ENCODE measurements around the gene KCNJ14.

KCNJ14 gene

GRCh38 chr19:48477067-48477685, 21.8 kb downstream of the KCNJ14 start:
- Histone ChIP-seq H4K8ac (ENCODE audit: low read length) (no peak overlapping the region), H3K9ac (ENCODE audit: low read length) (no peak overlapping the region), H2AFZ (ENCODE audit: low read depth, low read length) (no peak overlapping the region), H3K4ac (ENCODE audit: low read depth in 1 of 2, low read length in 2 of 2) (no peak overlapping the region), H3K4me2 (ENCODE audit: low read length, poor library complexity, severe bottlenecking) (no peak overlapping the region), H3K36me3 (ENCODE audit: control insufficient read depth in 1 of 2, insufficient read depth in 2 of 2, low read depth in 1 of 2, low read length in 2 of 2) (peaks cover 71 to 97% of the 10 kb centered on the region in 2 experiments), H3K4me3 (ENCODE audit: insufficient read depth in 1 of 2, low read depth in 1 of 2, low read length in 2 of 2) (no peak overlapping the region), H3K9me3 (ENCODE audit: control insufficient read depth, low read length) (no peaks in the 10 kb centered on the region), H2BK120ac (ENCODE audit: low read depth, low read length) (no peak overlapping the region), H4K91ac (ENCODE audit: low read length) (no peak overlapping the region), H3K27me3 (ENCODE audit: control insufficient read depth in 1 of 2, insufficient read depth in 1 of 2, low read length in 2 of 2) (no peaks in the 10 kb centered on the region), H3K14ac (ENCODE audit: low read length in 2 of 2) (no peak overlapping the region), H2BK5ac (ENCODE audit: low read depth, low read length, poor library complexity, severe bottlenecking) (no peak overlapping the region), H3K27ac (ENCODE audit: low read length, poor library complexity, severe bottlenecking) (no peak overlapping the region), H2AK5ac (ENCODE audit: low read length, severe bottlenecking) (no peak overlapping the region), H2BK15ac (ENCODE audit: low read depth, poor library complexity, severe bottlenecking) (no peak overlapping the region), H2BK12ac (ENCODE audit: low read length in 2 of 2) (no peak overlapping the region), H3K18ac (ENCODE audit: low read depth in 1 of 2, low read length in 2 of 2) (no peak overlapping the region), H3K79me1 (replicated peaks; ENCODE audit: low read length, poor library complexity, severe bottlenecking) (peaks cover 51% of the 10 kb centered on the region), H3K23ac (ENCODE audit: low read length in 2 of 2) (no peak overlapping the region), H3K4me1 (ENCODE audit: control insufficient read depth, insufficient read depth, low read depth, low read length) (peaks cover 12% of the 10 kb centered on the region)
- no peak for DNase-seq
- 87% methylated on average over 10 of the region's 10 CpGs for WGBS

DNA sequence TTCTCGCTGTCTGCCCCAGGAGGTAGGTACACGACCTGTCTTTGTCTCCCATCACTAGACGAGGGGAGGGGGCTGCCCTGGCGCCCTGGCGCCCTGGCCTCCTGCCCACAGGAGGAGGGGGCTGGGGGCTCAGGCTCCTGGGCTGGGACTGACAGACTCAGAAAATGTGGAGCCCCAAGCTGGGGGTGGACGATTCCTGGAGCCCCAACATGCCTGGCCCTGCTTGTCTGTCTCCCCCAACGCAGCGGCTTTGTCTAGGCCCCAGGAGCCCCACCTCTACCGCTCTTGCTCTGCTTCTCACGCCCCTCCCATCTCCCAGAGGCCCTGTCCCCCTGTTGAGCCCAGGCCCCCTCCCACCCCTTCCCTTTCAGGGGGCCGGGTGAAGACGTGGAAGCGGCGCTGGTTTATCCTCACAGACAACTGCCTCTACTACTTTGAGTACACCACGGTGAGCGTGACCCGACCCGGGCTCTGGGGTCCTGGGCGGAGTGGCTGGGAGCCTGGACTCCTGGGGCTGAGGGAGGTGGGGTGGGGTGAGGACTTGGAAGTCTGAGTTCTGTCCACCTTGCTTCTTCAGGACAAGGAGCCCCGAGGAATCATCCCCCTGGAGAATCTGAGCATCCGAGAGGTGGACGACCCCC, 22.4 kb downstream of the KCNJ14 start:
- Histone ChIP-seq H3K4me3 (ENCODE audit: insufficient read depth in 1 of 2, low read depth in 1 of 2, low read length in 2 of 2) (no peak overlapping the region), H2BK12ac (ENCODE audit: low read length in 2 of 2) (no peak overlapping the region), H3K9me3 (ENCODE audit: control insufficient read depth, low read length) (no peaks in the 10 kb centered on the region), H3K79me1 (replicated peaks; ENCODE audit: low read length, poor library complexity, severe bottlenecking) (peaks cover 46% of the 10 kb centered on the region), H3K27ac (ENCODE audit: low read length, poor library complexity, severe bottlenecking) (no peak overlapping the region), H2BK120ac (ENCODE audit: low read depth, low read length) (no peak overlapping the region), H4K91ac (ENCODE audit: low read length) (no peak overlapping the region), H3K27me3 (ENCODE audit: control insufficient read depth in 1 of 2, insufficient read depth in 1 of 2, low read length in 2 of 2) (no peaks in the 10 kb centered on the region), H3K4me2 (ENCODE audit: low read length, poor library complexity, severe bottlenecking) (no peak overlapping the region), H2BK15ac (ENCODE audit: low read depth, poor library complexity, severe bottlenecking) (no peak overlapping the region), H2AK5ac (ENCODE audit: low read length, severe bottlenecking) (no peak overlapping the region), H3K18ac (ENCODE audit: low read depth in 1 of 2, low read length in 2 of 2) (no peak overlapping the region), H3K36me3 (ENCODE audit: control insufficient read depth in 1 of 2, insufficient read depth in 2 of 2, low read depth in 1 of 2, low read length in 2 of 2) (peaks cover 65 to 91% of the 10 kb centered on the region in 2 experiments), H2BK5ac (ENCODE audit: low read depth, low read length, poor library complexity, severe bottlenecking) (no peak overlapping the region), H3K4me1 (ENCODE audit: control insufficient read depth, insufficient read depth, low read depth, low read length) (peaks cover 12% of the 10 kb centered on the region), H2AFZ (ENCODE audit: low read depth, low read length) (no peak overlapping the region), H3K4ac (ENCODE audit: low read depth in 1 of 2, low read length in 2 of 2) (no peak overlapping the region), H3K14ac (ENCODE audit: low read length in 2 of 2) (no peak overlapping the region), H3K23ac (ENCODE audit: low read length in 2 of 2) (no peak overlapping the region), H3K9ac (ENCODE audit: low read length) (no peak overlapping the region), H4K8ac (ENCODE audit: low read length) (no peak overlapping the region)
- 94% methylated on average over 21 of the region's 22 CpGs for WGBS
- no peak for DNase-seq

GRCh38 chr19:48478339-48479256, 23.2 kb downstream of the KCNJ14 start:
- peaks cover 42% of the 10 kb centered on the region for H3K79me1 ChIP-seq (replicated peaks; ENCODE audit: low read length, poor library complexity, severe bottlenecking)
- H2BK15ac ChIP-seq (ENCODE audit: low read depth, poor library complexity, severe bottlenecking) = no peak overlapping the region
- peaks cover 12% of the 10 kb centered on the region for H3K4me1 ChIP-seq (ENCODE audit: control insufficient read depth, insufficient read depth, low read depth, low read length)
- no peak overlapping the region for H3K4ac ChIP-seq (ENCODE audit: low read depth in 1 of 2, low read length in 2 of 2)
- H3K27ac ChIP-seq (ENCODE audit: low read length, poor library complexity, severe bottlenecking) = no peak overlapping the region
- H2BK120ac ChIP-seq (ENCODE audit: low read depth, low read length) = no peak overlapping the region
- no peaks in the 10 kb centered on the region for H3K9me3 ChIP-seq (ENCODE audit: control insufficient read depth, low read length)
- H3K36me3 ChIP-seq (ENCODE audit: control insufficient read depth in 1 of 2, insufficient read depth in 2 of 2, low read depth in 1 of 2, low read length in 2 of 2) = peaks cover 57 to 84% of the 10 kb centered on the region in 2 experiments
- no peak overlapping the region for H2AFZ ChIP-seq (ENCODE audit: low read depth, low read length)
- H2BK12ac ChIP-seq (ENCODE audit: low read length in 2 of 2) = no peak overlapping the region
- H4K91ac ChIP-seq (ENCODE audit: low read length) = no peak overlapping the region
- H3K9ac ChIP-seq (ENCODE audit: low read length) = no peak overlapping the region
- H3K4me3 ChIP-seq (ENCODE audit: insufficient read depth in 1 of 2, low read depth in 1 of 2, low read length in 2 of 2) = no peak overlapping the region
- H3K18ac ChIP-seq (ENCODE audit: low read depth in 1 of 2, low read length in 2 of 2) = no peak overlapping the region
- H3K14ac ChIP-seq (ENCODE audit: low read length in 2 of 2) = no peak overlapping the region
- DNase-seq = no peak
- 95% methylated on average over 28 of the region's 29 CpGs for WGBS
- H2BK5ac ChIP-seq (ENCODE audit: low read depth, low read length, poor library complexity, severe bottlenecking) = no peak overlapping the region
- H3K4me2 ChIP-seq (ENCODE audit: low read length, poor library complexity, severe bottlenecking) = no peak overlapping the region
- H3K23ac ChIP-seq (ENCODE audit: low read length in 2 of 2) = no peak overlapping the region
- H2AK5ac ChIP-seq (ENCODE audit: low read length, severe bottlenecking) = no peak overlapping the region
- H3K27me3 ChIP-seq (ENCODE audit: control insufficient read depth in 1 of 2, insufficient read depth in 1 of 2, low read length in 2 of 2) = no peaks in the 10 kb centered on the region
- H4K8ac ChIP-seq (ENCODE audit: low read length) = no peak overlapping the region

GRCh38 chr19:48479686-48480085, 24.3 kb downstream of the KCNJ14 start:
- Histone ChIP-seq H3K27me3 (ENCODE audit: control insufficient read depth in 1 of 2, insufficient read depth in 1 of 2, low read length in 2 of 2) (no peaks in the 10 kb centered on the region), H3K9ac (ENCODE audit: low read length) (peak overlapping the region; percentile 81), H3K4ac (ENCODE audit: low read depth in 1 of 2, low read length in 2 of 2) (no peak overlapping the region), H4K8ac (ENCODE audit: low read length) (no peak overlapping the region), H3K14ac (ENCODE audit: low read length in 2 of 2) (no peak overlapping the region), H2AK5ac (ENCODE audit: low read length, severe bottlenecking) (no peak overlapping the region), H3K9me3 (ENCODE audit: control insufficient read depth, low read length) (no peaks in the 10 kb centered on the region), H2BK15ac (ENCODE audit: low read depth, poor library complexity, severe bottlenecking) (no peak overlapping the region), H2BK120ac (ENCODE audit: low read depth, low read length) (no peak overlapping the region), H4K91ac (ENCODE audit: low read length) (no peak overlapping the region), H3K23ac (ENCODE audit: low read length in 2 of 2) (no peak overlapping the region), H3K4me2 (ENCODE audit: low read length, poor library complexity, severe bottlenecking) (no peak overlapping the region), H2BK5ac (ENCODE audit: low read depth, low read length, poor library complexity, severe bottlenecking) (no peak overlapping the region), H3K36me3 (ENCODE audit: control insufficient read depth in 1 of 2, insufficient read depth in 2 of 2, low read depth in 1 of 2, low read length in 2 of 2) (peaks cover 46 to 73% of the 10 kb centered on the region in 2 experiments), H3K4me1 (ENCODE audit: control insufficient read depth, insufficient read depth, low read depth, low read length) (peaks cover 12% of the 10 kb centered on the region), H3K79me1 (replicated peaks; ENCODE audit: low read length, poor library complexity, severe bottlenecking) (peaks cover 32% of the 10 kb centered on the region), H3K27ac (ENCODE audit: low read length, poor library complexity, severe bottlenecking) (no peak overlapping the region), H2BK12ac (ENCODE audit: low read length in 2 of 2) (no peak overlapping the region), H3K18ac (ENCODE audit: low read depth in 1 of 2, low read length in 2 of 2) (no peak overlapping the region), H2AFZ (ENCODE audit: low read depth, low read length) (no peak overlapping the region), H3K4me3 (ENCODE audit: insufficient read depth in 1 of 2, low read depth in 1 of 2, low read length in 2 of 2) (no peak overlapping the region)
- DNase-seq = no peak
- WGBS = 96% methylated on average over 7 of the region's 7 CpGs
